Limb (tissue), 2 donors: Measurements from ENCODE around the gene KRTAP10-11.
"Not testable (repeated sequence)": the region's sequence is repeated elsewhere in the genome, so short reads cannot be mapped to it uniquely, and the experiment has no call there.

Experiments
- DNase-seq, 2 donors: peaks; one replicate each; pipeline ENCODE4 v3.0.0-alpha.2; 2016; ENCODE audit errors: extremely low spot score in 2 of 2

The KRTAP10-11 gene, protein sequence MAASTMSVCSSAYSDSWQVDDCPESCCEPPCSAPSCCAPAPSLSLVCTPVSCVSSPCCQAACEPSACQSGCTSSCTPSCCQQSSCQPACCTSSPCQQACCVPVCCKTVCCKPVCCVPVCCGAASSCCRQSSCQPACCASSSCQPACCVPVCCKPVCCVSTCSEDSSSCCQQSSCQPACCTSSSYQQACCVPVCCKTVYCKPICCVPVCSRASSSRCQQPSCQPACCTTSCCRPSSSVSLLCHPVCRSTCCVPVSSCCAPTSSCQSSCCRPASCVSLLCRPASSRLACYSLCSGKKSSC

DNA sequence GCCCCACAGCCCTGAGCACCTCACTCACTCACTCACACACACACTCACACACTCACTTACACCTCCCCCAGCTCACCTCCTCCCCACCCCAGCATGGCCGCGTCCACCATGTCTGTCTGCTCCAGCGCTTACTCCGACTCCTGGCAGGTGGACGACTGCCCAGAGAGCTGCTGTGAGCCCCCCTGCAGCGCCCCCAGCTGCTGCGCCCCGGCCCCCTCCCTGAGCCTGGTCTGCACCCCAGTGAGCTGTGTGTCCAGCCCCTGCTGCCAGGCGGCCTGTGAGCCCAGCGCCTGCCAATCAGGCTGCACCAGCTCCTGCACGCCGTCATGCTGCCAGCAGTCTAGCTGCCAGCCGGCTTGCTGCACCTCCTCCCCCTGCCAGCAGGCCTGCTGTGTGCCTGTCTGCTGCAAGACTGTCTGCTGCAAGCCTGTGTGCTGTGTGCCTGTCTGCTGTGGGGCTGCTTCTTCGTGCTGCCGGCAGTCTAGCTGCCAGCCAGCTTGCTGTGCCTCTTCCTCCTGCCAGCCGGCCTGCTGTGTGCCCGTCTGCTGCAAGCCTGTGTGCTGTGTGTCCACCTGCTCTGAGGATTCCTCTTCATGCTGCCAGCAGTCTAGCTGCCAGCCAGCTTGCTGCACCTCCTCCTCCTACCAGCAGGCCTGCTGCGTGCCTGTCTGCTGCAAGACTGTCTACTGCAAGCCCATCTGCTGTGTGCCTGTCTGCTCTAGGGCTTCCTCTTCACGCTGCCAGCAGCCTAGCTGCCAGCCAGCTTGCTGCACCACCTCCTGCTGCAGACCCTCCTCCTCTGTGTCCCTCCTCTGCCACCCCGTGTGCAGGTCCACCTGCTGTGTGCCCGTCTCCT, at the start of gene KRTAP10-11:
KRTAP10-11 (plus strand) TSS at position 49 of the 856 bp plus-strand sequence; CDS start at position 94, 45 bp downstream.
- DNase-seq: not testable (repeated sequence)

DNA sequence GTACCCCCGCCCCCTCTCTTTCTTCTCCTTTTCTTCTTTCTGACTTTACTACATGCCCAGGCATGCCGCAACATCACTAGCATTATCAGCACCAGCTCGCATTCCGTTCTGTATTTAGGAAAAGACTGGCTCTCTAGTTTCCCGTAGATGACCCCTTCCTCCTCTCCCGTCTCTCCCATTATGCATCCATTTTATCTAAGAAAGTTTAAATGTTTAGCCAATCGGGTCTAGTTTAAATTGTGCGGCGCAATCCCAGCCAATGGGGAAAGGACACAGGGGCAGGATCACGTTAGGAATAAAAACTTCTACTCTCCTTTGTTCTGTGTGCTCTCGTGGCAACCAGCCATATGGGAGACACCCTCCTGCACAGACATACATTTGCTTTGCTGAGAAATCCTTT, 48.2 kb upstream of the KRTAP10-11 start:
- no peak for DNase-seq

DNA sequence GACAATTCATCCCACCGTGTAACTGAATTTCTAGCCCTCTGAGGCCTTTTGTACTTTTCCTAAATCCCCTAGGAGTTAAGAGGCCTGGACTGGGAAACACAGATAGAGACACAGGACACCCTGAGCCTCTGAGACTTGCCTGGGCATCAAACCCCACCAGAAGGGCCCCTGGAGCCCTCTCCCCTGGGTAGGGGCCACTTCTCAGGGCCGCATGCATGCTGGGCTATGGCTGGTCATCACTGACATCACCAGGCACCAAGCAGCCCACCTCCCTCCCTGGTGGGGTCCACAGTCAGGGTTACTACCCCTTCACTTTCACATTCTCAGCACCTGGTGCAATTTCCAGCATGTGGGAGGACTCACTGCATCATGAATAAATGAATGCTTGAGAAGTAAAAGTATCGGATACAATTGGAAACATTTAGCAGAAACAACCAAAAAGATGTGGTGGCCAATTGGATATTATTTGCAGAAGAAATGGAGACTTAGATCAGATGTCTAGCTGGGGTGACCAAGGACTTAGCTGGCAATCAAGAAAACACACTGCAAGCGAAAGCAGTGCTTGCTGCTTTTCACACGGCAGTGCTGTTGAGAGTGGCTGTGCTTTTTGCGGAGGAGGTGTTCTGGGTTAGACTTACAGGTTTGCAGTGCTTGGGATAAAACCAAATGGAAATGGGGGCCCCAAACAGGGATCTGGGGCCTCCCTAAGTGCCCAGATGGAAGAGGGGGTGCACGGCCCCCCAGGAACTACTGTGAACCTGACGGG, 46.8 kb upstream of the KRTAP10-11 start:
- no peak for DNase-seq

DNA sequence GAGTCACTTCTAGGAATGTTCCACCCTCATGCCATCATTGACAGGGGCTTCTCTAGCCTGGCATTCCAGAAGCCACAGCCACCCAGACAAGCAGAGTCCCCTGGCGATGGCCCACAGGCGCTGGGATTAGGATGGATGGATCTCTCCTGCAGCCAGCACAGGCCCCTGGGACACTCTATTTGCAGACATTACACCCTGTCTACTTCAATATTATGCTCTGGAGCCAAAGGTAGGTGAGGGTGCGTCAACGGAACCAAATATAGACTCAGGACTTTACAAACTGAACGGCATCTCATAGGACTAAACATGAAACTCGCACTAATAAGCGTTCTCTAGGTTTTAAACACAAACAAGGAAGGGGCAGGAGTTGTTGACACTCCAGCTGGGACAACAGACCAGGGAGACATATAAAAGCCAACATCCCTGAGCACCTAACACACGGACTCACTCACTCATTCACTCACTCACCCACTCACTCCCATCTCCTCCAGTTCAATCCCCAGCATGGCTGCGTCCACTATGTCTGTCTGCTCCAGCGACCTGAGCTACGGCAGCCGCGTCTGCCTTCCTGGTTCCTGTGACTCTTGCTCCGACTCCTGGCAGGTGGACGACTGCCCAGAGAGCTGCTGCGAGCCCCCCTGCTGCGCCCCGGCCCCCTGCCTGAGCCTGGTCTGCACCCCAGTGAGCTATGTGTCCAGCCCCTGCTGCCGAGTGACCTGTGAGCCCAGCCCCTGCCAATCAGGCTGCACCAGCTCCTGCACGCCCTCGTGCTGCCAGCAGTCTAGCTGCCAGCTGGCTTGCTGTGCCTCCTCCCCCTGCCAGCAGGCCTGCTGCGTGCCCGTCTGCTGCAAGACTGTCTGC, 45.9 kb upstream of the KRTAP10-11 start, which contains the start of gene KRTAP10-7:
KRTAP10-7 (plus strand) TSS at position 480 of the 861 bp plus-strand sequence; CDS start at position 505, 25 bp downstream.
- not testable (repeated sequence) for DNase-seq

DNA sequence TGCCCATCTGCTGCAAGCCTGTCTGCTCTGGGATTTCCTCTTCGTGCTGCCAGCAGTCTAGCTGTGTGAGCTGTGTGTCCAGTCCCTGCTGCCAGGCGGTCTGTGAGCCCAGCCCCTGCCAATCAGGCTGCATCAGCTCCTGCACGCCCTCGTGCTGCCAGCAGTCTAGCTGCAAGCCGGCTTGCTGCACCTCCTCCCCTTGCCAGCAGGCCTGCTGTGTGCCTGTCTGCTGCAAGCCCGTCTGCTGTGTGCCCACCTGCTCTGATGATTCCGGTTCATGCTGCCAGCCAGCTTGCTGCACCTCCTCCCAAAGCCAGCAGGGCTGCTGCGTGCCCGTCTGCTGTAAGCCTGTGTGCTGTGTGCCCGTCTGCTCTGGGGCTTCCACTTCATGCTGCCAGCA, 45.1 kb upstream of the KRTAP10-11 start:
- not testable (repeated sequence) for DNase-seq

DNA sequence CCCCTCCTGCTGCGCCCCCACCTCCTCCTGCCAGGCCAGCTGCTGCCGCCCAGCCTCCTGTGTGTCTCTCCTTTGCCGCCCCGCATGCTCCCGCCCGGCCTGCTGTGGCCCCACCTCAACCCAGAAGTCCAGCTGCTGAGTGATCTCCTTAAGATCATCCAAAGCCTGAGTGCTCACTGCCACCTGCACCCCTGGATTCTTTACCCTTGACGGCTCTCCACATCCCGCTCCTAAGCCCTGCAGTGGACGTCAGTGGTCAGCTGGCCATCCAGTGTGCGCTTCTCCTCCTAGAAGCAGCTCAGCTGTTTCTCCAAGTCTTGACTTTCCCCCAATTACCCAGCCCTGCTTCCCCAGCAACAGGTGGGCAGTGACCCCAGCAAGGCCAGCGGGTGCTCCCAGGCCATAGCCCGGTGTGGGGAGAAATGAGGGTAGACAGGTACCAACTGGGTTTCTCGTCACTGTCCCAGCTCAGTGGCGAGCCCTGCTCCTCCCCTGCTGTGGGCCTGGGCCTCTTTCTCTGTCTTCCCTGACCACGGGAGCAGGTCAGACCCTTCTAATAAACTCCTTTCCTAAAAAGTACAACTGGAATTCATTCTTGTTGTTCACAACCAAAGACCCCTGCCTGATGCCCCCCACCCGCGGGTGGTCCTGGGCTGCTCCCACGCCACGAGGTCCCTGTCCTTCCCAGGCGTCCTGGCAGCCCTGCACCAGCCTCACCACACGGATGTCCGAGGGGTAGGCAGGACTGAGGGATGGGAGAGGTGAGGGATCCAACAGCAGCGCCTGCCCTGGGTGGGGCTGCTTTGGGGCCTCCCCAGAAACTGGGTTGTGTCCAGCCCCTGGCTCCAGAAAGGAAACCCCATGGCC, 44.4 kb upstream of the KRTAP10-11 start:
- no peak for DNase-seq

DNA sequence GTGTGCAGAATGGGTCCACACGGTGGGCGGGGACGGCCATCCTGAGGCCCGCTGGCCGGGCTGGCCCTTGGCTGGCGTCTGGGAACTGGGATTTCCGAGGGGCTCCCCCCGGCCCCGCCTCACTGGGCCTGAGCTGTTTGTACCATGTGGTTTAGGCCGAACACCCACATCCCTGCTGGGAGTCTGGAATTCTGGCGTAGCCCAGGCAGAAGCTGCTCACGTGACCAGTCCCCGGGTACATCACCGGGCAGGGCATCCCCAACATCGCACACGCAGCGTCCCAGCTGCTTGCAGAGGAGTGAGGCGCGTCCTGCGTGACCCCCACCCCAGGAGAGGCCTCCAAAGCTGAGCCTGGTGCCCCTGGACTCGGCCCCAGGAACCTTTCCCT, 43.8 kb upstream of the KRTAP10-11 start:
- no peak for DNase-seq

DNA sequence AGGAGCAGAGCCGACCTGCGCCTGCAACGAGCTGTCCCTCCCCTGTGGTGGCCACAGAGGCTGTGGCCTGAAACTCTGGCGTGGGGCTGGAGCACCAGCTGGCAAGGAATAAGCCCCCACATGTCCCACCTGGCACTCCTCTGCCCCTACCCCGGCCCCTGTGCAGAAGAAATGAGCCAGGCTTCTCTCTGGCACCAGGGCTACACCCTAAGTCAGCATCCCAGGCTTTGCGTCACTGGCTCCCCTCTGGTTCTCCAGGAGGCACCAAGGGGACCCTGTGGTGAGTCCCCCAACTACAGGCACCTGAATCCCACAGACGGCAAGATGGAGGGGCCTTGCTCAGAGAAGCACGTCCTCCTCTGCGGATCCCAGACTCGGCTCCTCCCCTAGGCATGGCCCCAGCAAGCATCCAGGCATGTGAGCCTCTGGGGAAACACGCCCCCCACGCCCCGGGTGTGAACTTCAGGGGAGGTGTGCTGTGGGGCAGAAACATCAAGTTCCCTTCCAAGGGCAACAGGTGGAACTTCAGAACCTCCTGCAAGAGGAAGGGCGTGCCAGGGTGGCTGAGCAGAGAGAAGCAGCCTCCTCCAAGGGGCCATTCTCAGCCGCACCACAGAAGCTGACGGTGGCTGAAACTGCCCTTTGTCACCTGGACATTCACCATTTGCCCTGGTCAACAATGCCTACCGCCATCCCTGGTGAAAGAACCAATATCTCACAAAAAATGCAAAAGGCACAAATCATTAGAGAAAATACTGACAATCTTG, 42.9 kb upstream of the KRTAP10-11 start:
- DNase-seq: no peak

DNA sequence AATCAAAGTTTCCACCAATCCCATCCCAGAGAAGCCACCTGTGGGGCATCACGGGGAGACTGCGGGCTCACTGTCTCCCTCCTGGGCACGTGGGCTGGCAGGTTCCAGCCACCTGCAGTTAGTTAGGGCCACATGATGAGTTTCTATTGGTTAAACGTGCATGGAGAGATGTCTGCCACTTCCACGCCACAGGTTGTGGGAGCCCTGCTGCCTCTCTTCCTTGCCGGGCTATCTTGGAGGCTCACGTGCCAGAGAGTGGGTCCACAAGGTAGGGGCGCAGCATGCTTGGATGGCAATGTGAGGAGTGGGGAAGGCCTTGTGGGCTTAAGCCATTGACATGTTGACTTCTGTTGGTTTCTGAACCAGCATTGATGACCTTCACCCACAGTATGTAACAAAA, 42.3 kb upstream of the KRTAP10-11 start:
- no peak for DNase-seq

DNA sequence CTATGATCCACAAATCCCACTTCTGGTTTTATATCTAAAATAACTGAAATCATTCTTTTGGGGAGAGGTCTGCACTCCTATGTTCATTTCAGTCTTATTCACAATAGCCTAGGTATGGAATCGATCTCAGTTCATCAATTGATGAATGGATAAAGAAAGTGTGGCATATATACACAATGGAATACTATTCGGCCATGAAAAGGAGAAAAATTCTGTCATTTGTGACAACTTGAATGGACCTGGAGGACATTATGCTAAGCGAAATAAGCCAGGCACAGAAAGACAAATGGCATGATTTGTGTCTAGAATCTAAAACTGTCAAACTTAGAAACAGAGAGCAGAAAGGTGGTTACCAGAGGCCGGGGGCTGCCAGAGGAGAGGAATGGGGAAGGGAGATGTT, 39.7 kb upstream of the KRTAP10-11 start:
- no peak for DNase-seq

DNA sequence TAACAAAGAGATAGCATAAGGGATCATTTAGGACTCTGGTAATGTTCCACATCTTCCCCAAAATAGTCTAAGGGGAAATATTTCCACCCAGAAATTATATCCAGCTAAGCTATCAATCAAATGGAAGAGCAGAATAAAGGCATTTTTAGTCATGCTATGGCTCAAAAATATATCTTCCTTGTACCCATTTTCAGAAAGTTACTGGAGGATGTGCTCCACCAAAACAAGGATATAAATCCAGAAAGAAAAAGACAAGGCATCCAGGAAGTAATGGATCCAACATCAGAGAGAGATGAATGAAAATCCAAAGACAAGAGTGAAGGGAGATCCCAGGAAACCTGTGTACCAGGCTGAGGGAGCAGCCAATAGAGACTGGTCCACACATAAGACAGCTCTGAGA, 37.0 kb upstream of the KRTAP10-11 start:
- DNase-seq: no peak

DNA sequence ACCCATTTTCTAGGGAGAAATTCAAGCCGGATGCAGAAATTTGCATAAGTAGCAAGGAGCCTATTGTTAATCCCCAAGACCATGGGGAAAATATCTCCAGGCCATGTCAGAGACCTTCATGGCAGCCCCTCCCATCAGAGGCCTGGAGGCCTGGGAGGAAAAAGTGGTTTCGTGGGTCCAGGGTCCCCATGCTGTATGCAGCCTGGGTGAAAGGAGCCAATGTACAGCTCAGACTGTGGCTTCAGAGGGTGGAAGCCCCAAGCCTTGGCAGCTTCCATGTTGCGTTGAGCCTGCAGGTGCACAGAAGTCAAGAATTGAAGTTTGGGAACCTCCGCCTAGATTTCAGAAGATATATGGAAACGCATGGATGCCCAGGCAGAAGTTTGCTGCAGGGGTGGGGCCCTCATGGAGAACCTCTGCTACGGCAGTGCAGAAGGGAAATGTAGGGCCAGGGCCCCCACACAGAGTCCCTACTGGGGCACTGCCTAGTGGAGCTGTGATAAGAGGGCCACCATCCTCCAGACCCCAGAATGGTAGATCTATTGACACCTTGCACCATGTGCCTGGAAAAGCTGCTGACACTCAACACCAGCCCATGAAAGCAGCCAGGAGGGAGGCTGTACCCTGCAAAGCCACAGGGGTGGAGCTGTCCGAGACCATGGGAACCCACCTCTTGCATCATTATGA, 35.9 kb upstream of the KRTAP10-11 start:
- DNase-seq: not testable (repeated sequence)

DNA sequence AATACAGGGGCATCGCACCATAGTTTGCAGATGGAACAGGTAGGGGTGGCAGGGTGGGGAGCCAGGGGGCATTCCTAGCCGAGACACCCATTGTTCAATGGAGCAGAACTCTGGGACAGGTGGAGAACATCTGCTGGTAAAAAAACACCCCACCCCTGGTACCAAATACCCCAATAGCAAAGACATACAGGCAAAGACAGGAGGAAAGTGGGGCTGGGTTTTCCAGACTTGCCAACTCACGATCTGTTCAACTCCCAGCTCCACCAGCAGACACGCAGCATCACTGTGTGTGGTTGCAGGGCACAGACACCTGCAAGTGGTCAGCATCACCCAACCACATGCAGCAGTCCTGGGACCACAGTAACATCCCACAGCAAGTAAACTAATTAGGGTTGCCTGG, 34.7 kb upstream of the KRTAP10-11 start:
- no peak for DNase-seq

DNA sequence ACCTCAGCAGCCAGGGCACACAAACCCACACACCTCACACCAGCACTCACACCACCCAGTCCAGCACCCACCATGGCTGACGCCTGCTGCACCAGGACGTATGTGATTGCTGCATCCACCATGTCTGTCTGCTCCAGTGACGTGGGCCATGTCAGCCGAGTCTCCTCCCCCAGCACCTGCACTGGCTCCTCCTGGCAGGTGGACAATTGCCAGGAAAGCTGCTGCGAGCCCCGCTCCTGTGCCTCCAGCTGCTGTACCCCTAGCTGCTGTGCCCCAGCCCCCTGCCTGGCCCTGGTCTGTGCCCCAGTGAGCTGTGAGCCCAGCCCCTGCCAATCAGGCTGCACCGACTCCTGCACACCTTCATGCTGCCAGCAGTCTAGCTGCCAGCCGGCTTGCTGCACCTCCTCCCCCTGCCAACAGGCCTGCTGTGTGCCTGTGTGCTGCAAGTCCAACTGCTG, 34.2 kb upstream of the KRTAP10-11 start, which contains the start of gene KRTAP10-8:
KRTAP10-8 (plus strand) TSS at position 51 of the 458 bp plus-strand sequence; CDS start at position 73, 22 bp downstream.
- no peak for DNase-seq

DNA sequence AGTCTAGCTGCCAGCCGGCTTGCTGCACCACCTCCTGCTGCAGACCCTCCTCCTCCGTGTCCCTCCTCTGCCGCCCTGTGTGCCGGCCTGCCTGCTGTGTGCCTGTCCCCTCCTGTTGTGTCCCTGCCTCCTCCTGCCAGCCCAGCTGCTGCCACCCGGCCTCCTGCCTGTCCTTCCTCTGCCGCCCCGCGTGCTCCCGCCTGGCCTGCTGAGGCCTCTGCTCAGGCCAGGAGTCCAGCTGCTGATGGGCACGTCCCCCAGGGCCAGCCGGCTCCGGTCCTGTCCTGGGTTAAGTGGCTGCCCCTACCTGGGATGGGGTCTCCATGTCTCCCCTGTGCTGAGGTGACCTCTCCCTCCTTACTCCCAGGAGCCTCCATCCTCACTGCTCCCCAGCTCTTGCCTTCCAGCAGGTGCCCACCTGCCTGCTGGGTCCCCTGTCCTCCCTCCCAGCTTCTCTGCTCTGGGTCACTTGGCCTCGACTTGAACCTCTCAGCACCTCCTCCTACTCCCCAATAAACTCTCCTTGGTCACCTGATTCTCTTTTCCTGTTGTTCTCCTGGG, 33.5 kb upstream of the KRTAP10-11 start:
- no peak for DNase-seq

DNA sequence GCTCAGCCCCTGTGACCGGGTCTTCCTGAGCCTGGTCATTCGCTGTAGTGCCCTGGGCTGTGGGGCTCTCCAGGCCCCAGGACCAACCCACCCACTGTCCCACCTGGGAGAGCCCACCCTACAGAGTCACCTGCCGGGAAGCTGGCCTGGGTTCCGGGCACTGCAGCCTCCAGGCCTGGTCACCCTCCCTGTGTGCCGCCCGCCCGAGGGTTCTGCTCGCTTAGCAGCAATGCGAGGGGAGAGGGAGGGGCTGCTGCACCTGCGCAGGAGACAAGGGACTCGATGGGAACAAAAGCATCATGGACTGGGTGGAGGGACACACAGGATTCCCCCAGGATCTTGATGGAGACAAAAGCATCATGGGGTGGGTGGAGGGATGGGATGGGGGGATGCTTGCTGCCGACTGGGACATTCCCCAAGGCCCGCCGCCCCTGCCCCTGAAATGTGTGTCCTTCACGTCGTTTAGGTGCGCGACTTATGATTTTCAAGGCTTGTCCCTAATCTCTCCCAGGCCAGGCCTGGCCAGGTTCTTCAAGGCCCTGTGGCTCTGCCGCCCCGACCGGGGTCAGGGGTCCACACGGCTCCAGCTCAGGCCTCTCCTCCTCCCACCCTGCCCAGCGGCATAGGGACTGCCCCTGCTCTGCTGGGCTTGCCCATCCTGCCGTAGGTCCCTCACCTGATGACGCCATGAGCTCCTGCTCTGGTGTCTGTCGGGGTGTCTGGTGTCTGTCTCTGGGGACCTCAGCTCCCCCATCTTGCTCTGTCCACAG, 32.6 kb upstream of the KRTAP10-11 start:
- DNase-seq: no peak

DNA sequence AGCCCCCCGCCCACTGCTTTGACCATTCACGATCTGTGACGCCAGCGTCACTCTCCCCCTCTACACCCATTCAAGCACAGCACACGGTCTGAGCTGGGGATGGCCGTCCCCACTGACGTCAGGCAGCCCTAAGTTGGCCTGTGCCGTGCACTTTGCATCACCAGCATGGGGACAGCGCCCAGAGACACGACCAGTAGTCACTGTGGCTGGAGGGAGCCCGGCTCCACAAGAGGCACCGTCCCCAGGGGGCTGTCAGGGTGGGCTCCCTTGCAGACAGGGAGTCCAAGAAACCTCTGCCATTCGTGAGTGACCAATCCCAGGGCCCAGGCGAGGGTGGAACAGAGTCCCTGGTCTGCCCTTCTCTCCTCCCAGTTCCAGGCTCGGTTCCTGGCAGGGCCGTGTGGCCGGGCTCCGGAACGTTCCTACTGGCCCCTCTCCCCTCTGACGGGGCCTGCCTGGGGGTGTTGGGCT, 32.0 kb upstream of the KRTAP10-11 start:
- DNase-seq: no peak
